RWPE1 (cell line): ENCODE data around the gene SLC44A5.
"Not testable (repeated sequence)": the region's sequence is repeated elsewhere in the genome, so short reads cannot be mapped to it uniquely, and the experiment has no call there.

ENCODE experiments used
- CTCF ChIA-PET: fragments of 350-600 bp; sonication (Branson Sonifier 250); formaldehyde crosslinking; extraction: SDS; loops from one replicate; lab custom pipeline; 2021; lab: Yijun Ruan, JAX
- POLR2A ChIA-PET: fragments of 400-600 bp; formaldehyde crosslinking; extraction: SDS; loops from one replicate; lab custom pipeline; 2020; ENCODE audit warnings: antibody characterized with exemption; ENCODE audit not compliant: low non-redundant PET; lab: Yijun Ruan, JAX
- DNase-seq: peaks from one replicate; pipeline ENCODE4 v3.0.0; 2012; ENCODE audit warnings: low spot score
- H3K27ac ChIP-seq: fragments of 450-650 bp; 2 replicates; pipeline ENCODE4 v1.5.1; 2017
- TF ChIP-seq, protein P1 (sequence below): fragments of 450-650 bp; conservative IDR thresholded peaks from 2 replicates; pipeline ENCODE4 v1.5.1; 2017; ENCODE audit warnings: low read depth, mild to moderate bottlenecking

SLC44A5 gene

DNA sequence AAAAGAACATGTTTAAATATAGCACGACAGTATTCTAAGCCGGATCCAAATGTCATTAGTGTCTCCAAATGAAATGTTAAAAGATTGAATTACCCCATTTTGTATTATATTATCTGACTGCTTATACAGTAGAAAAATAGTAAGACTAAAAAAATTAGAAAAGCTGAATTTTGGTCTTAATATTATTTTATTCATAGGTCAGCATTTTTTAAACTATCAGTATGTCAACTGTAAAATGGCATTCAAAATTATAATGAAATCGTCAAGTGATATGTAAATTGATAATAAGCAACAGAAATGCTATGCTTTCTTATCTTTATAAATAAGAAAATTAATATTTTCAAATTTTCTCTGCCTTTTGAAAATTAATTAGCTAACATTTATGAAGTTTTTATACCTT is 16.6 kb downstream of the SLC44A5 start:
- TF ChIP-seq, protein P1, sequence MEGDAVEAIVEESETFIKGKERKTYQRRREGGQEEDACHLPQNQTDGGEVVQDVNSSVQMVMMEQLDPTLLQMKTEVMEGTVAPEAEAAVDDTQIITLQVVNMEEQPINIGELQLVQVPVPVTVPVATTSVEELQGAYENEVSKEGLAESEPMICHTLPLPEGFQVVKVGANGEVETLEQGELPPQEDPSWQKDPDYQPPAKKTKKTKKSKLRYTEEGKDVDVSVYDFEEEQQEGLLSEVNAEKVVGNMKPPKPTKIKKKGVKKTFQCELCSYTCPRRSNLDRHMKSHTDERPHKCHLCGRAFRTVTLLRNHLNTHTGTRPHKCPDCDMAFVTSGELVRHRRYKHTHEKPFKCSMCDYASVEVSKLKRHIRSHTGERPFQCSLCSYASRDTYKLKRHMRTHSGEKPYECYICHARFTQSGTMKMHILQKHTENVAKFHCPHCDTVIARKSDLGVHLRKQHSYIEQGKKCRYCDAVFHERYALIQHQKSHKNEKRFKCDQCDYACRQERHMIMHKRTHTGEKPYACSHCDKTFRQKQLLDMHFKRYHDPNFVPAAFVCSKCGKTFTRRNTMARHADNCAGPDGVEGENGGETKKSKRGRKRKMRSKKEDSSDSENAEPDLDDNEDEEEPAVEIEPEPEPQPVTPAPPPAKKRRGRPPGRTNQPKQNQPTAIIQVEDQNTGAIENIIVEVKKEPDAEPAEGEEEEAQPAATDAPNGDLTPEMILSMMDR: no peak
- DNase-seq: no peak
- H3K27ac ChIP-seq: no peak overlapping the region
- ChIA-PET CTCF (interaction anchor here (0.5 kb wide), 1 partner anchor 314 kb away, joined by 3 read pairs; no protein-coding TSS in a partner anchor), POLR2A (no interaction called here)

GRCh38 chr1:75593457-75593856 is 17.5 kb downstream of the SLC44A5 start:
- CTCF ChIA-PET, DNase-seq, POLR2A ChIA-PET, H3K27ac ChIP-seq: not testable (repeated sequence)

DNA sequence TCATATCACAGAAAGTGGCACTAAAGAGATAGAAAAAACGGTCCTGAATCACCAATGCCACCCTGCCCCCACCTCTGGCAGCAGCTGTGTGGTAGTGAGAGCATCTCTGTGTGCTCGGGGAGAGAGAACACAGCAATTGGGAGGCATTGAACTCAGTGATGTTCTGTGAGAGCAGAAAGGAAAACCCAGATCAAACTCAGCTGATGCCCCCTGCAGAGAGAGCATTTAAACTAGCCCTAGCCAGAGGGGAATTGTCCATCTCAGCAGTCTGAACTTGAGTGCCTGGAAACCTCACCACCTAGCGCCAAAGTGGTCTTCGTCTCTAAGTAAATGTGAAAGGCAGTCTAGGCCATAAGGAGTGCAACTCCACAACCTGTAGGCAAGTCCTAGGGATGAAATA is 21.3 kb downstream of the SLC44A5 start:
- CTCF ChIA-PET: interaction anchor here (0.6 to 1.0 kb wide), 2 partner anchors 9 to 42 kb away, joined by 3 to 4 read pairs; no protein-coding TSS in a partner anchor
- TF ChIP-seq, protein P1: no peak
- H3K27ac ChIP-seq: no peak overlapping the region
- POLR2A ChIA-PET: no interaction called here
- DNase-seq: no peak

DNA sequence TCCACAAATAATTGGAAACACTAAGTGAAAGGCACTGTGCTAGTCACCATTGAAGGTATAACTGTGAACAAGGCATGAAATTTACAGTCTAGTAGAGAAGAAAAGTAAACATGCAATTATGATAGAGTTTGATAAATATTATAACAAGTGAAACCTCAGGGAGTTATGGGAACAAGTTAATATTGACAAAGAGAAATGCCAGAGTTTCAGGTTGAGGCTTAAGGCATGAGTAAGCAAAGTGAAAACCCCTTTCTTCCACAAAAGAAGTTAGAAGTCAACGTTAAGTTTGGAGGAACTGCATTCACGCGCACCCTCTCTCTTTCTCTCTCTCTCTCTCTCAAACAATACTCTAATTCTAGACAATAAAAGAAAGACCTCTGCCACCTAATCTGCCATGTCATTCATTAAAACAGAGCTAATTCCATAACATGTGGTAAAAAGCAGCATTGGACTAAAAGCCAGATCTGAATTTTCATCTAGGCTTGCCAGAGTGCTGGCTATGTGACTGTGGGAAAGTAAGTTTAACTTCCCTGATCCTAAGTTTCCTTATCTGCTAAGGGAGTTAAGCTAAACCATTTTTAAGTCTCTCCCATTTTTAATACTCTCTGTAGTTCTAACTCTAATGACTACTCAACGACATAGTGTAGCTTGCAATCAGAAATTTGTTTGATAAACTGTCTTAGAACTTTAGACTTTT is 22.0 kb downstream of the SLC44A5 start:
- POLR2A ChIA-PET: no interaction called here

DNA sequence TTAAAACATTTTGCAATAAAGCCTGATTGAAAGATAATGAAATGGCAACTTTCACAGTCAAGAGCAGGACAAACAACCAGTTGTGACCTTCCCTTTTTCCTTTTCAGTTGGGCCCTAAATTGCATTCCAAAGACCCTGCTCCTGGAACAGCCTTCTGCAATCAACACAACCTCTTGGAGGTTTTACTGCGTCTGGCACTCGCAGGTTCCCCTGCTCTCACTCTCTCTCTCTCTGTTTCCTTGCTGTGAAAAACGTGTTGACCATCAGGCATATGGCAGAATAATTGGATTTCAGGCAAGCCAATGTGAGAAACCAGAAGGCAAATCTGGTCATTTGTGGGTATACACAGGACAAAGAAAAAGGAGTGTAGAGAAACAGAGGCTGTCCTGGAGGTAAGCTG is 23.2 kb downstream of the SLC44A5 start:
- no peak for DNase-seq
- no peak overlapping the region for H3K27ac ChIP-seq
- POLR2A ChIA-PET: no interaction called here
- CTCF ChIA-PET: interaction anchor here (0.7 kb wide), 1 partner anchor 324 kb away, joined by 4 read pairs; no protein-coding TSS in a partner anchor
- TF ChIP-seq, protein P1: no peak

More for the DNA sequence above, 22.0 kb downstream of the SLC44A5 start:
- no peak for DNase-seq
- CTCF ChIA-PET: interaction anchor here (0.6 kb wide), 1 partner anchor 43 kb away, joined by 4 read pairs; no protein-coding TSS in a partner anchor
- TF ChIP-seq, protein P1: no peak
- no peak overlapping the region for H3K27ac ChIP-seq

- H3K27ac ChIP-seq: no peak overlapping the region
- ChIA-PET POLR2A (no interaction called here), CTCF (no interaction called here)
- TF ChIP-seq, protein P1: no peak
- DNase-seq: no peak
These were observed 27.6 kb downstream of the SLC44A5 start for GRCh38 chr1:75583282-75583681.

GRCh38 chr1:75582725-75583261 is 28.1 kb downstream of the SLC44A5 start:
- no peak for DNase-seq
- TF ChIP-seq, protein P1: no peak
- ChIA-PET POLR2A (no interaction called here), CTCF (no interaction called here)
- H3K27ac ChIP-seq: no peak overlapping the region
